Ammon's horn (tissue), 1 donor: Measurements from ENCODE around the gene GLS.
"Not testable (repeated sequence)": the region's sequence is repeated elsewhere in the genome, so short reads cannot be mapped to it uniquely, and the experiment has no call there.

ENCODE experiments used
- DNase-seq: peaks from one replicate; pipeline ENCODE4 v3.0.0-alpha.2; 2016; ENCODE audit warnings: low spot score

Gene GLS

GRCh38 chr2:190880378-190881083 is at the start of gene GLS:
GLS (plus strand) TSS chr2:190880821; CDS start chr2:190881085, 264 bp downstream.
- peak; percentile 99 for DNase-seq

- no peak for DNase-seq
Observed at GRCh38 chr2:190831941-190832340, 48.7 kb upstream of the GLS start.

- no peak for DNase-seq
Observed at GRCh38 chr2:190834890-190835208, 45.8 kb upstream of the GLS start.

GRCh38 chr2:190835303-190835930 is 45.2 kb upstream of the GLS start:
- DNase-seq: no peak

- DNase-seq: no peak
Observed at GRCh38 chr2:190836767-190837166, 43.9 kb upstream of the GLS start.

GRCh38 chr2:190837420-190837819 is 43.2 kb upstream of the GLS start:
- peak; percentile 21 for DNase-seq

- no peak for DNase-seq
Observed at GRCh38 chr2:190837952-190838361, 42.7 kb upstream of the GLS start.

- DNase-seq: no peak
Observed at GRCh38 chr2:190838492-190838910, 42.1 kb upstream of the GLS start.

- no peak for DNase-seq
Observed at GRCh38 chr2:190840569-190841172, 40.0 kb upstream of the GLS start.

GRCh38 chr2:190841707-190842505 is 38.7 kb upstream of the GLS start:
- DNase-seq: peak; percentile 60

GRCh38 chr2:190842606-190843104 is 38.0 kb upstream of the GLS start:
- no peak for DNase-seq

GRCh38 chr2:190843890-190844699 is 36.5 kb upstream of the GLS start:
- DNase-seq: no peak

- no peak for DNase-seq
Observed at GRCh38 chr2:190844700-190845401, 35.8 kb upstream of the GLS start.

- DNase-seq: no peak
Observed at GRCh38 chr2:190846746-190847145, 33.9 kb upstream of the GLS start.

- DNase-seq: no peak
Observed at GRCh38 chr2:190847504-190848081, 33.0 kb upstream of the GLS start.

GRCh38 chr2:190849774-190850173 is 30.8 kb upstream of the GLS start:
- DNase-seq: no peak

GRCh38 chr2:190853022-190853421 is 27.6 kb upstream of the GLS start:
- not testable (repeated sequence) for DNase-seq

GRCh38 chr2:190853531-190854383 is 26.9 kb upstream of the GLS start:
- DNase-seq: no peak

GRCh38 chr2:190854726-190855125 is 25.9 kb upstream of the GLS start:
- DNase-seq: no peak

- DNase-seq: no peak
Observed at GRCh38 chr2:190855245-190855644, 25.4 kb upstream of the GLS start.
